ENCODE measurements around the gene FBXW5. TPM values are rescaled to one million over a fixed set of nuclear protein-coding genes. Genes with fewer than 3 reads are reported as not detected.

The FBXW5 gene
- total and polyA plus RNA-seq, 9 of the 15 experiments (the other 6 are each of a cell fraction or from before 2014, with no cell fraction given), result 0.21 to 128 (median 37.0) TPM

DNA sequence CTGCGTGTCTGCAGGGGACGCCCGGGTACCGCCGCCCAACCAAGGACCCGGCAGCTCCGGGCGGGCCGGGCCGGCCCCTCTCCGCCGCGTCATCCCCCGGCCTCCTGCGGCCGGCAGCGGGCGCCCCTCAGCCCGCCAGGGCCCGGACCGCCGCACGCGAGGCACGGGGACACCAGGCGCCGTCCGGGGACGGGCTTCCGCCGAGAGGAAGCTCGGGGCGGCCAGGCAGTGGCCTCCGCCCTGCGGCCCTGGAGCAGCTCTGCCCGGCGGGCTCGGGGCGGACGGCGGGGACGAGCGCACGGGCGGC lies 373 bp downstream of the FBXW5 start (continued):
- TF ChIP-seq, protein P1, sequence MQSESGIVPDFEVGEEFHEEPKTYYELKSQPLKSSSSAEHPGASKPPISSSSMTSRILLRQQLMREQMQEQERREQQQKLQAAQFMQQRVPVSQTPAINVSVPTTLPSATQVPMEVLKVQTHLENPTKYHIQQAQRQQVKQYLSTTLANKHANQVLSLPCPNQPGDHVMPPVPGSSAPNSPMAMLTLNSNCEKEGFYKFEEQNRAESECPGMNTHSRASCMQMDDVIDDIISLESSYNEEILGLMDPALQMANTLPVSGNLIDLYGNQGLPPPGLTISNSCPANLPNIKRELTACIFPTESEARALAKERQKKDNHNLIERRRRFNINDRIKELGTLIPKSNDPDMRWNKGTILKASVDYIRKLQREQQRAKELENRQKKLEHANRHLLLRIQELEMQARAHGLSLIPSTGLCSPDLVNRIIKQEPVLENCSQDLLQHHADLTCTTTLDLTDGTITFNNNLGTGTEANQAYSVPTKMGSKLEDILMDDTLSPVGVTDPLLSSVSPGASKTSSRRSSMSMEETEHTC (IDR thresholded peaks at IDR 0.05), result no peak
- TF ChIP-seq SOX6 (IDR thresholded peaks at IDR 0.05) (no peak), FOXP1 (CRISPR knock-in tag; IDR thresholded peaks at IDR 0.05) (0 out of 2 replicates have a peak, but pooled peaks have one; percentile 1), SAFB2 (IDR thresholded peaks at IDR 0.05; ENCODE audit: borderline replicate concordance, low read depth, low read length, severe bottlenecking) (no peak), SRSF1 (IDR thresholded peaks at IDR 0.05; ENCODE audit: low read depth, low read length) (no peak), CHD1 (IDR thresholded peaks at IDR 0.05; ENCODE audit: low read length) (peak; percentile 69), RBBP5 (IDR thresholded peaks at IDR 0.05; ENCODE audit: borderline replicate concordance, insufficient read depth, low read length, poor library complexity, severe bottlenecking) (peak; percentile 80), ZNF3 (CRISPR knock-in tag; IDR thresholded peaks at IDR 0.05) (no peak), POLR2B (IDR thresholded peaks at IDR 0.05; ENCODE audit: low read depth, partially characterized antibody) (no peak), MEIS2 (IDR thresholded peaks at IDR 0.05; ENCODE audit: partially characterized antibody) (no peak)
- TF ChIP-seq, protein P2, sequence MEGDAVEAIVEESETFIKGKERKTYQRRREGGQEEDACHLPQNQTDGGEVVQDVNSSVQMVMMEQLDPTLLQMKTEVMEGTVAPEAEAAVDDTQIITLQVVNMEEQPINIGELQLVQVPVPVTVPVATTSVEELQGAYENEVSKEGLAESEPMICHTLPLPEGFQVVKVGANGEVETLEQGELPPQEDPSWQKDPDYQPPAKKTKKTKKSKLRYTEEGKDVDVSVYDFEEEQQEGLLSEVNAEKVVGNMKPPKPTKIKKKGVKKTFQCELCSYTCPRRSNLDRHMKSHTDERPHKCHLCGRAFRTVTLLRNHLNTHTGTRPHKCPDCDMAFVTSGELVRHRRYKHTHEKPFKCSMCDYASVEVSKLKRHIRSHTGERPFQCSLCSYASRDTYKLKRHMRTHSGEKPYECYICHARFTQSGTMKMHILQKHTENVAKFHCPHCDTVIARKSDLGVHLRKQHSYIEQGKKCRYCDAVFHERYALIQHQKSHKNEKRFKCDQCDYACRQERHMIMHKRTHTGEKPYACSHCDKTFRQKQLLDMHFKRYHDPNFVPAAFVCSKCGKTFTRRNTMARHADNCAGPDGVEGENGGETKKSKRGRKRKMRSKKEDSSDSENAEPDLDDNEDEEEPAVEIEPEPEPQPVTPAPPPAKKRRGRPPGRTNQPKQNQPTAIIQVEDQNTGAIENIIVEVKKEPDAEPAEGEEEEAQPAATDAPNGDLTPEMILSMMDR (IDR thresholded peaks at IDR 0.05 in 2 of 3, conservative IDR thresholded peaks at IDR 0.05 in 1 of 3; ENCODE audit: insufficient read depth in 2 of 3, low read depth in 1 of 3, low read length in 3 of 3), result peak in 2 of 3 experiments; percentile 26 to 35; a peak in 2 of 6 replicates
- TF ChIP-seq, protein P3, sequence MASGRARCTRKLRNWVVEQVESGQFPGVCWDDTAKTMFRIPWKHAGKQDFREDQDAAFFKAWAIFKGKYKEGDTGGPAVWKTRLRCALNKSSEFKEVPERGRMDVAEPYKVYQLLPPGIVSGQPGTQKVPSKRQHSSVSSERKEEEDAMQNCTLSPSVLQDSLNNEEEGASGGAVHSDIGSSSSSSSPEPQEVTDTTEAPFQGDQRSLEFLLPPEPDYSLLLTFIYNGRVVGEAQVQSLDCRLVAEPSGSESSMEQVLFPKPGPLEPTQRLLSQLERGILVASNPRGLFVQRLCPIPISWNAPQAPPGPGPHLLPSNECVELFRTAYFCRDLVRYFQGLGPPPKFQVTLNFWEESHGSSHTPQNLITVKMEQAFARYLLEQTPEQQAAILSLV (tag; IDR thresholded peaks at IDR 0.05), result no peak
- TF ChIP-seq, protein P4, sequence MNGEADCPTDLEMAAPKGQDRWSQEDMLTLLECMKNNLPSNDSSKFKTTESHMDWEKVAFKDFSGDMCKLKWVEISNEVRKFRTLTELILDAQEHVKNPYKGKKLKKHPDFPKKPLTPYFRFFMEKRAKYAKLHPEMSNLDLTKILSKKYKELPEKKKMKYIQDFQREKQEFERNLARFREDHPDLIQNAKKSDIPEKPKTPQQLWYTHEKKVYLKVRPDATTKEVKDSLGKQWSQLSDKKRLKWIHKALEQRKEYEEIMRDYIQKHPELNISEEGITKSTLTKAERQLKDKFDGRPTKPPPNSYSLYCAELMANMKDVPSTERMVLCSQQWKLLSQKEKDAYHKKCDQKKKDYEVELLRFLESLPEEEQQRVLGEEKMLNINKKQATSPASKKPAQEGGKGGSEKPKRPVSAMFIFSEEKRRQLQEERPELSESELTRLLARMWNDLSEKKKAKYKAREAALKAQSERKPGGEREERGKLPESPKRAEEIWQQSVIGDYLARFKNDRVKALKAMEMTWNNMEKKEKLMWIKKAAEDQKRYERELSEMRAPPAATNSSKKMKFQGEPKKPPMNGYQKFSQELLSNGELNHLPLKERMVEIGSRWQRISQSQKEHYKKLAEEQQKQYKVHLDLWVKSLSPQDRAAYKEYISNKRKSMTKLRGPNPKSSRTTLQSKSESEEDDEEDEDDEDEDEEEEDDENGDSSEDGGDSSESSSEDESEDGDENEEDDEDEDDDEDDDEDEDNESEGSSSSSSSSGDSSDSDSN (IDR thresholded peaks at IDR 0.05; ENCODE audit: borderline replicate concordance in 1 of 2, low read depth in 2 of 2, low read length in 2 of 2), result peak in 1 of 2 experiments; percentile 60; a peak in 3 of 4 replicates

Data from K562 (cell line).